ENCODE measurements around the gene C19orf67.

DNA sequence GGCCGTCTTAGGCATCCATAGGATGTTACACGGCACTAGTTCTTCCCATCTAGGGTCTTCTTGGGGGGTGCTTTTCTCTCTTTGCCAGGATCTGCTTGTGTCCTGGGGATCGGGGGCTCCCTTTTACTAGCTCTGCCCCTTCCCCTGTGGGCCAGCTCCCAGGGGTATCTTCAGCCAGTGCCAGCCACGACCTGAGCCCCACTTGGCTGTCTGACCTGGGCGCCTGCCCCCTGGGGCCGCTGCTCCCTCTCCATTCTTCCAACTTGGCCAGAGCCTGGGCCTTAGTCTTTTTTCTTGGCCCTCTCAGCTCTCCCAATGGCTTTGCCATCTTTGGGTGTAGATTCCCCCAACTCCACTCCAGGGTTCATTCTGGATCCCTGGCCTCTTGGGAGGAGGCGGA is 28.9 kb upstream of the C19orf67 start:
- TF ChIP-seq, protein P1, sequence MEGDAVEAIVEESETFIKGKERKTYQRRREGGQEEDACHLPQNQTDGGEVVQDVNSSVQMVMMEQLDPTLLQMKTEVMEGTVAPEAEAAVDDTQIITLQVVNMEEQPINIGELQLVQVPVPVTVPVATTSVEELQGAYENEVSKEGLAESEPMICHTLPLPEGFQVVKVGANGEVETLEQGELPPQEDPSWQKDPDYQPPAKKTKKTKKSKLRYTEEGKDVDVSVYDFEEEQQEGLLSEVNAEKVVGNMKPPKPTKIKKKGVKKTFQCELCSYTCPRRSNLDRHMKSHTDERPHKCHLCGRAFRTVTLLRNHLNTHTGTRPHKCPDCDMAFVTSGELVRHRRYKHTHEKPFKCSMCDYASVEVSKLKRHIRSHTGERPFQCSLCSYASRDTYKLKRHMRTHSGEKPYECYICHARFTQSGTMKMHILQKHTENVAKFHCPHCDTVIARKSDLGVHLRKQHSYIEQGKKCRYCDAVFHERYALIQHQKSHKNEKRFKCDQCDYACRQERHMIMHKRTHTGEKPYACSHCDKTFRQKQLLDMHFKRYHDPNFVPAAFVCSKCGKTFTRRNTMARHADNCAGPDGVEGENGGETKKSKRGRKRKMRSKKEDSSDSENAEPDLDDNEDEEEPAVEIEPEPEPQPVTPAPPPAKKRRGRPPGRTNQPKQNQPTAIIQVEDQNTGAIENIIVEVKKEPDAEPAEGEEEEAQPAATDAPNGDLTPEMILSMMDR (IDR thresholded peaks at IDR 0.05) = no peak
- TF ChIP-seq POLR2AphosphoS5 (IDR thresholded peaks at IDR 0.05) = no peak
- TF ChIP-seq POLR2A (IDR thresholded peaks at IDR 0.05) = no peak
- no peak for TF ChIP-seq EP300 (IDR thresholded peaks at IDR 0.05)
